ENCODE data around the gene NFIA. TPM values are rescaled to one million over a fixed set of nuclear protein-coding genes. Genes with fewer than 3 reads are reported as not detected.
A peak's percentile ranks its signal among the peaks of the same experiment; 100 is the strongest.

The NFIA gene
- total and polyA plus RNA-seq, 9 of the 15 experiments (the other 6 are each of a cell fraction or from before 2014, with no cell fraction given): 5.3 to 24.9 (median 9.8) TPM

- TF ChIP-seq BCLAF1 (IDR thresholded peaks at IDR 0.05; ENCODE audit: borderline replicate concordance in 1 of 2, control insufficient read depth in 1 of 2, low read depth in 2 of 2, low read length in 1 of 2): no peak
- TF ChIP-seq TAL1 (IDR thresholded peaks at IDR 0.05): 0 out of 2 replicates have a peak, but pooled peaks have one; percentile 6
- 0 out of 2 replicates have a peak, but pooled peaks have one; percentile 40 for TF ChIP-seq ZNF764 (CRISPR knock-in tag; IDR thresholded peaks at IDR 0.05; ENCODE audit: low read depth)
- no peak for TF ChIP-seq ZNF407 (IDR thresholded peaks at IDR 0.05; ENCODE audit: low read depth)
- TF ChIP-seq ETS2 (tag; IDR thresholded peaks at IDR 0.05; ENCODE audit: borderline replicate concordance, poor library complexity, severe bottlenecking): no peak
- peak; percentile 55 for TF ChIP-seq SMC3 (conservative IDR thresholded peaks at IDR 0.05; ENCODE audit: insufficient read depth, low read depth, low read length)
- TF ChIP-seq ZNF592 (IDR thresholded peaks at IDR 0.05): peak; percentile 69; the same call in 1 of the 2 replicates
- peak in 1 of 2 experiments; percentile 53; a peak in 1 of 4 replicates for TF ChIP-seq TBL1XR1 (IDR thresholded peaks at IDR 0.05; ENCODE audit: low read length in 2 of 2)
- TF ChIP-seq ZNF717 (CRISPR knock-in tag; IDR thresholded peaks at IDR 0.05): no peak
- TF ChIP-seq ZNF12 (CRISPR knock-in tag; IDR thresholded peaks at IDR 0.05): no peak; the same call in 1 of the 2 replicates
These were observed 32.4 kb upstream of the NFIA start (continued) for GRCh38 chr1:61049850-61050540.
